ENCODE data around the gene WASF1. TPM values are rescaled to one million over a fixed set of nuclear protein-coding genes. Genes with fewer than 3 reads are reported as not detected.

WASF1 gene
- total RNA-seq, 1 experiment from 2014 or later = 3.0 TPM

DNA sequence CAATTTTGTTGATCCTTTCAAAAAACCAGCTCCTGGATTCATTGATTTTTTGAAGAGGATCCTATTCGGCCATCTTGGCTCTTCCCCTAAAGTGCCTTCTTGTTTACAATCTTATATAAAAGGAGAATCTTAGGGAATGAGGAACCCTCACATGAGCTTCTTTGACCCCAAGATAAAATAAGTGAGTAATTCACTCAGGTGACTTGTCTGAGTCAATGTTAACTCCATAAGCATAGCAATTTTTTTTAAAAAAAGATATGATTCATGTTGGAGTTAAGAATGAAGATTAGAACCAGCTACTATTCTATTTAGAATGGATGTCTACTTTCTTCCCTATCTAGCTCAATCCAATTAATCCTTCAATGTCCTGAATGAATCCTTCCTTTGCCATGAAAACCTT, 21.0 kb downstream of the WASF1 start:
- Histone ChIP-seq H3F3A (ENCODE audit: low read length, unreplicated experiment) (no peaks in the 10 kb centered on the region), H4K20me1 (ENCODE audit: low read length) (no peaks in the 10 kb centered on the region), H3K9ac (ENCODE audit: low read length) (no peak overlapping the region), H3K27ac (ENCODE audit: low read length) (no peak overlapping the region), H3K4me2 (ENCODE audit: low read length) (no peak overlapping the region), H3K4me1 (ENCODE audit: insufficient read depth, low read length) (no peaks in the 10 kb centered on the region), H3K4me3 (ENCODE audit: low read length) (no peak overlapping the region), H3K36me3 (ENCODE audit: low read depth, low read length) (no peaks in the 10 kb centered on the region), H3K9me3 (ENCODE audit: low read length) (no peaks in the 10 kb centered on the region), H3K9me2 (replicated peaks; ENCODE audit: low read length) (no peaks in the 10 kb centered on the region), H2AFZ (ENCODE audit: low read length) (no peak overlapping the region), H3K79me2 (ENCODE audit: low read length) (no peaks in the 10 kb centered on the region), H3K27me3 (ENCODE audit: low read length) (no peaks in the 10 kb centered on the region)
- TF ChIP-seq EZH2phosphoT487 (IDR thresholded peaks at IDR 0.05; ENCODE audit: borderline replicate concordance, low read length) (no peak), EZH2 (IDR thresholded peaks at IDR 0.05; ENCODE audit: low read length, unreplicated experiment) (no peak)
- TF ChIP-seq, protein P1, sequence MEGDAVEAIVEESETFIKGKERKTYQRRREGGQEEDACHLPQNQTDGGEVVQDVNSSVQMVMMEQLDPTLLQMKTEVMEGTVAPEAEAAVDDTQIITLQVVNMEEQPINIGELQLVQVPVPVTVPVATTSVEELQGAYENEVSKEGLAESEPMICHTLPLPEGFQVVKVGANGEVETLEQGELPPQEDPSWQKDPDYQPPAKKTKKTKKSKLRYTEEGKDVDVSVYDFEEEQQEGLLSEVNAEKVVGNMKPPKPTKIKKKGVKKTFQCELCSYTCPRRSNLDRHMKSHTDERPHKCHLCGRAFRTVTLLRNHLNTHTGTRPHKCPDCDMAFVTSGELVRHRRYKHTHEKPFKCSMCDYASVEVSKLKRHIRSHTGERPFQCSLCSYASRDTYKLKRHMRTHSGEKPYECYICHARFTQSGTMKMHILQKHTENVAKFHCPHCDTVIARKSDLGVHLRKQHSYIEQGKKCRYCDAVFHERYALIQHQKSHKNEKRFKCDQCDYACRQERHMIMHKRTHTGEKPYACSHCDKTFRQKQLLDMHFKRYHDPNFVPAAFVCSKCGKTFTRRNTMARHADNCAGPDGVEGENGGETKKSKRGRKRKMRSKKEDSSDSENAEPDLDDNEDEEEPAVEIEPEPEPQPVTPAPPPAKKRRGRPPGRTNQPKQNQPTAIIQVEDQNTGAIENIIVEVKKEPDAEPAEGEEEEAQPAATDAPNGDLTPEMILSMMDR (conservative IDR thresholded peaks at IDR 0.05; ENCODE audit: low read depth, low read length) = no peak
- POLR2A ChIA-PET (ENCODE audit: unreplicated experiment) = no interaction called here
- intact Hi-C loops (cut with micrococcal nuclease) = no loop called here
- CTCF ChIA-PET = no interaction called here
- DNase-seq (no peak), ATAC-seq (no peak)
- no TSS peak for BruUV-seq (replicated peaks)

DNA sequence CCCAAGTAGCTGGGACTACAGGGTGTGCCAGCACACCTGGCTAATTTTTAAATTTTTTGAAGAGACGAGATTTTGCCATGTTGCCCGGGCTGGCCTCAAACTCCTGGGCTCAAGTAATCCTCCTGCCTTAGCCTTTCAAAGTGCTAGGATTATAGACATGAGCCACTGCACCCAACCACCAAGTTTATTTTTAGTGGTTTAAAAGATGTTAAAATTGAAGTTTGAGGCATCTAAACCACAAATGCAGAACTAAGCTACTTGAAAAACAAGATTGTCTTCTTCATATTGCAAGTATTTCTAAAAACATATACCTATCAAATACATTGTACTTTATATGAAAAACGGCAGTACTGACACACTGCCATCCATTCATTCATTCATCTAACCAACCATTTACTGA, 31.6 kb downstream of the WASF1 start:
- no peaks in the 10 kb centered on the region for H3K27me3 ChIP-seq (ENCODE audit: low read length)
- no peak for DNase-seq
- POLR2A ChIA-PET (ENCODE audit: unreplicated experiment) = no interaction called here
- no peaks in the 10 kb centered on the region for H3F3A ChIP-seq (ENCODE audit: low read length, unreplicated experiment)
- H3K9ac ChIP-seq (ENCODE audit: low read length) = no peak overlapping the region
- no peaks in the 10 kb centered on the region for H3K36me3 ChIP-seq (ENCODE audit: low read depth, low read length)
- H3K4me2 ChIP-seq (ENCODE audit: low read length) = no peak overlapping the region
- no TSS peak for BruUV-seq (replicated peaks)
- no peak overlapping the region for H3K27ac ChIP-seq (ENCODE audit: low read length)
- no peaks in the 10 kb centered on the region for H3K9me3 ChIP-seq (ENCODE audit: low read length)
- H3K4me3 ChIP-seq (ENCODE audit: low read length) = no peak overlapping the region
- CTCF ChIA-PET = no interaction called here
- no peaks in the 10 kb centered on the region for H3K79me2 ChIP-seq (ENCODE audit: low read length)
- no peaks in the 10 kb centered on the region for H3K9me2 ChIP-seq (replicated peaks; ENCODE audit: low read length)
- ATAC-seq = no peak
- TF ChIP-seq EZH2 (IDR thresholded peaks at IDR 0.05; ENCODE audit: low read length, unreplicated experiment) (no peak), EZH2phosphoT487 (IDR thresholded peaks at IDR 0.05; ENCODE audit: borderline replicate concordance, low read length) (no peak)
- TF ChIP-seq, protein P1 (conservative IDR thresholded peaks at IDR 0.05; ENCODE audit: low read depth, low read length) = no peak
- no peak overlapping the region for H2AFZ ChIP-seq (ENCODE audit: low read length)
- H4K20me1 ChIP-seq (ENCODE audit: low read length) = no peaks in the 10 kb centered on the region
- intact Hi-C loops (cut with micrococcal nuclease) = no loop called here
- no peaks in the 10 kb centered on the region for H3K4me1 ChIP-seq (ENCODE audit: insufficient read depth, low read length)

DNA sequence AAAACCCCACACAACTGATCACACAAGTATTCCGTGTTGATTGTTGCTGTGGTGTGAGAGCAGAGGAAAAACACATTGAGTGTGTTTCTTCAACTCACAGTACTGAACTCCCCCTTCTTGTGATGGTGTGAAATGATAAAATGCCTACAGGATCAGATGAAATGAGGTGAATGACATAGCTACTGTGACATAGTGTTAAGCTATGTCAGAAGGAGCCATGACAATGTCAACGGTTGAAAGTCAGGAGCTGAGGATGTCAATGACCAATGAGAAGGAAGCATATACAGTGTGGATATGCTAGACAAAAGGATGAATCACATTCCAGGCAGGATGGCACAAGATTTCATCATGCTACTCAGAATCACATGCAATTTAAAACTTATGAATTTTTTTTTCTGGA, 38.8 kb downstream of the WASF1 start:
- Histone ChIP-seq H3K27ac (ENCODE audit: low read length) (no peak overlapping the region), H4K20me1 (ENCODE audit: low read length) (no peaks in the 10 kb centered on the region), H3K9me3 (ENCODE audit: low read length) (no peaks in the 10 kb centered on the region), H3K4me3 (ENCODE audit: low read length) (no peak overlapping the region), H3K79me2 (ENCODE audit: low read length) (no peaks in the 10 kb centered on the region), H2AFZ (ENCODE audit: low read length) (no peak overlapping the region), H3K9ac (ENCODE audit: low read length) (no peak overlapping the region), H3K36me3 (ENCODE audit: low read depth, low read length) (no peaks in the 10 kb centered on the region), H3K4me2 (ENCODE audit: low read length) (no peak overlapping the region), H3F3A (ENCODE audit: low read length, unreplicated experiment) (no peaks in the 10 kb centered on the region), H3K4me1 (ENCODE audit: insufficient read depth, low read length) (no peaks in the 10 kb centered on the region), H3K27me3 (ENCODE audit: low read length) (no peaks in the 10 kb centered on the region), H3K9me2 (replicated peaks; ENCODE audit: low read length) (no peaks in the 10 kb centered on the region)
- TF ChIP-seq EZH2 (IDR thresholded peaks at IDR 0.05; ENCODE audit: low read length, unreplicated experiment) = no peak
- no peak for TF ChIP-seq EZH2phosphoT487 (IDR thresholded peaks at IDR 0.05; ENCODE audit: borderline replicate concordance, low read length)
- TF ChIP-seq, protein P1 (conservative IDR thresholded peaks at IDR 0.05; ENCODE audit: low read depth, low read length) = no peak
- intact Hi-C loops (cut with micrococcal nuclease) = no loop called here
- peak; percentile 54; the same call in 1 of the 2 replicates for ATAC-seq
- BruUV-seq (replicated peaks) = no TSS peak
- POLR2A ChIA-PET (ENCODE audit: unreplicated experiment) = interaction anchor here (0.6 kb wide), 1 partner anchor 360 kb away, joined by 5 read pairs; no protein-coding TSS in a partner anchor
- DNase-seq = peak; percentile 18
- CTCF ChIA-PET = no interaction called here

Measured in PC-3 (cell line).